SK-N-MC (cell line): ENCODE measurements around the gene DLG5.

ENCODE experiments used
- DNase-seq: peaks from one replicate; pipeline ENCODE4 v3.0.0-alpha.2; 2011; ENCODE audit warnings: low read depth, low spot score
- H3K27ac ChIP-seq: fragments of 200-600 bp; sonication (generic); 2 replicates; pipeline ENCODE4 v1.5.1; 2016; ENCODE audit warnings: mixed run types
- H3K36me3 ChIP-seq: fragments of 200-600 bp; sonication (generic); 2 replicates; pipeline ENCODE4 v1.6.1; 2017; ENCODE audit warnings: antibody characterized with exemption, low read length, mixed read lengths; ENCODE audit not compliant: insufficient read depth
- H3K4me3 ChIP-seq: fragments of 200-600 bp; sonication (generic); 2 replicates; pipeline ENCODE4 v1.5.1; 2016
- H3K9ac ChIP-seq: fragments of 200-600 bp; sonication (generic); 2 replicates; pipeline ENCODE4 v1.8.0; 2017; ENCODE audit warnings: mixed run types, mixed read lengths; ENCODE audit not compliant: insufficient read length
- H3K9me3 ChIP-seq: fragments of 200-600 bp; sonication (generic); 2 replicates; pipeline ENCODE4 v1.6.1; 2017; ENCODE audit warnings: low read depth, mild to moderate bottlenecking, antibody characterized with exemption, low read length, moderate library complexity, mixed read lengths
- EZH2 ChIP-seq: fragments of 200-600 bp; sonication (generic); IDR thresholded peaks from one replicate; pipeline ENCODE4 v1.6.1; 2017; ENCODE audit warnings: antibody characterized with exemption
- FOXP2 ChIP-seq: optimal IDR thresholded peaks from 2 replicates; pipeline ENCODE3; 2011; ENCODE audit warnings: mild to moderate bottlenecking, moderate library complexity; ENCODE audit not compliant: insufficient read depth; ENCODE audit errors: extremely low read length, control extremely low read depth
- POLR2AphosphoS5 ChIP-seq: IDR thresholded peaks from 2 replicates; pipeline ENCODE4 v1.6.1; 2012; ENCODE audit warnings: mild to moderate bottlenecking, low read depth, low read length, borderline replicate concordance

The DLG5 gene

GRCh38 chr10:77969114-77969513 lies 42.6 kb upstream of the DLG5 start:
- no peaks in the 10 kb centered on the region for H3K36me3 ChIP-seq
- H3K9ac ChIP-seq, result no peak overlapping the region
- H3K27ac ChIP-seq, result no peak overlapping the region
- no peaks in the 10 kb centered on the region for H3K9me3 ChIP-seq
- no peak for DNase-seq
- H3K4me3 ChIP-seq, result no peak overlapping the region
- no peak for TF ChIP-seq POLR2AphosphoS5
- no peak for TF ChIP-seq EZH2
- TF ChIP-seq FOXP2, result no peak

- Histone ChIP-seq H3K4me3 (no peak overlapping the region), H3K9me3 (no peaks in the 10 kb centered on the region), H3K36me3 (no peaks in the 10 kb centered on the region), H3K9ac (no peak overlapping the region), H3K27ac (no peak overlapping the region)
- peak; percentile 5 for DNase-seq
- TF ChIP-seq POLR2AphosphoS5, result no peak
- TF ChIP-seq EZH2, result no peak
- no peak for TF ChIP-seq FOXP2
Measured at GRCh38 chr10:77967611-77968022, 41.1 kb upstream of the DLG5 start.

- Histone ChIP-seq H3K9me3 (no peaks in the 10 kb centered on the region), H3K36me3 (no peaks in the 10 kb centered on the region), H3K27ac (no peak overlapping the region), H3K9ac (no peak overlapping the region), H3K4me3 (no peak overlapping the region)
- DNase-seq, result no peak
- TF ChIP-seq POLR2AphosphoS5 (no peak), EZH2 (no peak), FOXP2 (no peak)
Measured at GRCh38 chr10:77965294-77965693, 38.7 kb upstream of the DLG5 start.

GRCh38 chr10:77964811-77965210 lies 38.3 kb upstream of the DLG5 start:
- no peak overlapping the region for H3K4me3 ChIP-seq
- H3K9ac ChIP-seq, result no peak overlapping the region
- no peak for TF ChIP-seq POLR2AphosphoS5
- no peak for TF ChIP-seq EZH2
- TF ChIP-seq FOXP2, result no peak
- no peaks in the 10 kb centered on the region for H3K9me3 ChIP-seq
- no peak overlapping the region for H3K27ac ChIP-seq
- H3K36me3 ChIP-seq, result no peaks in the 10 kb centered on the region
- DNase-seq, result no peak

GRCh38 chr10:77963901-77964300 lies 37.3 kb upstream of the DLG5 start:
- no peak overlapping the region for H3K4me3 ChIP-seq
- H3K9me3 ChIP-seq, result no peaks in the 10 kb centered on the region
- no peak overlapping the region for H3K9ac ChIP-seq
- no peak for DNase-seq
- no peak overlapping the region for H3K27ac ChIP-seq
- TF ChIP-seq POLR2AphosphoS5, result no peak
- TF ChIP-seq FOXP2, result no peak
- no peak for TF ChIP-seq EZH2
- H3K36me3 ChIP-seq, result no peaks in the 10 kb centered on the region

GRCh38 chr10:77962350-77963146 lies 36.0 kb upstream of the DLG5 start:
- Histone ChIP-seq H3K9ac (no peak overlapping the region), H3K27ac (no peak overlapping the region), H3K9me3 (no peaks in the 10 kb centered on the region), H3K36me3 (no peaks in the 10 kb centered on the region), H3K4me3 (no peak overlapping the region)
- TF ChIP-seq EZH2 (no peak), POLR2AphosphoS5 (no peak), FOXP2 (no peak)
- no peak for DNase-seq

- Histone ChIP-seq H3K9ac (no peak overlapping the region), H3K27ac (no peak overlapping the region), H3K9me3 (no peaks in the 10 kb centered on the region), H3K36me3 (no peaks in the 10 kb centered on the region), H3K4me3 (no peak overlapping the region)
- no peak for DNase-seq
- no peak for TF ChIP-seq FOXP2
- no peak for TF ChIP-seq EZH2
- TF ChIP-seq POLR2AphosphoS5, result no peak
Measured at GRCh38 chr10:77961668-77962067, 35.1 kb upstream of the DLG5 start.

GRCh38 chr10:77960829-77961329 lies 34.3 kb upstream of the DLG5 start:
- Histone ChIP-seq H3K9me3 (no peaks in the 10 kb centered on the region), H3K36me3 (no peaks in the 10 kb centered on the region), H3K9ac (no peak overlapping the region), H3K27ac (no peak overlapping the region), H3K4me3 (no peak overlapping the region)
- DNase-seq, result no peak
- TF ChIP-seq POLR2AphosphoS5, result no peak
- TF ChIP-seq FOXP2, result no peak
